ENCODE results near the gene C2CD3. TPM values are rescaled to one million over a fixed set of nuclear protein-coding genes. Genes with fewer than 3 reads are reported as not detected.
"Not testable (repeated sequence)": the region's sequence is repeated elsewhere in the genome, so short reads cannot be mapped to it uniquely, and the experiment has no call there.

The C2CD3 gene
- total RNA-seq, 2 donors from 2014 or later = 14.5 to 16.9 TPM

GRCh38 chr11:74169738-74170458 is 904 bp downstream of the C2CD3 start:
- intact Hi-C loops (cut with DNase I) = no loop called here
- DNase-seq (ENCODE audit: low spot score) = no peak

- intact Hi-C loops (cut with DNase I) = no loop called here
- no peak for DNase-seq (ENCODE audit: low spot score)
Measured at GRCh38 chr11:74168838-74169237, 2.0 kb downstream of the C2CD3 start.

DNA sequence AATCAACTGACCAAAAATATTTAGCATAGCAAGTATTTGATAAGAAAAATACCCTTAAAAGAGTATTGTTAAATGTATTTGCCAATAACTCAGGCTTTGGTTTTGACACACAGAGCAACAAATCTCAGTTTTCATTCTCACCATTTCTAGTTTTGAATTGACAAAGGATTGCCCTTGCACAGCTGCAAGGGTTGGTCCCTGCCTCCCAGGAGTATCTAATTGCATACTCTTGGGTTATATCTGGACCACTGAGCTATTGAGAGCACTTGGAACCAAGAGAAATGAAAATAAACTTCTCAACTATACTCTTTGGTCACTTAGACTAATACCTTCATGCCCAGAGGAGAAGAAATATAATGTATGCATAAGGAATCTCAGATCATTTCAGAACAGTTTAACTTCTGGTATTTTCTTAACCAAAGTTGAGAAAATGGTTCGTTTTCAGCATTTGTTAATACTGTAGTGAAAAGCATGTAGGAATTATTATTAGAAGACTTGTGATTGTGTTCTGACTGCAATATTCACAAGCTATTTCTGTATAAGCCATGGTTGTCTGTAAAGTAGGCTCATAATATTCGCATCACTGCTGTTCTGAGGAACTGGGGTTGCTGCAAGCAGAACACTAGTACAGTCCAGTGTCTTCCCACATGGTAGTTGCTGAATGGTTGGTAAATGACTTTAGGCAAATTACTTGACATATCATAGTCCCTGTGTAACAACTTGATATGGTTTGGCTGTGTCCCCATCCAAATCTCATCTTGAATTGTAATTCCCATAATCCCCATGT is 7.9 kb downstream of the C2CD3 start:
- DNase-seq (ENCODE audit: low spot score) = no peak
- intact Hi-C loops (cut with DNase I) = loop anchor here in 1 of 2 donors (5.0 kb wide), 1 partner anchor 1346 kb away; no protein-coding TSS in a partner anchor

GRCh38 chr11:74159642-74160041 is 11.2 kb downstream of the C2CD3 start:
- intact Hi-C loops (cut with DNase I) = loop anchor here in 1 of 2 donors (5.0 kb wide), 1 partner anchor 1342 kb away; no protein-coding TSS in a partner anchor
- no peak for DNase-seq (ENCODE audit: low spot score)

DNA sequence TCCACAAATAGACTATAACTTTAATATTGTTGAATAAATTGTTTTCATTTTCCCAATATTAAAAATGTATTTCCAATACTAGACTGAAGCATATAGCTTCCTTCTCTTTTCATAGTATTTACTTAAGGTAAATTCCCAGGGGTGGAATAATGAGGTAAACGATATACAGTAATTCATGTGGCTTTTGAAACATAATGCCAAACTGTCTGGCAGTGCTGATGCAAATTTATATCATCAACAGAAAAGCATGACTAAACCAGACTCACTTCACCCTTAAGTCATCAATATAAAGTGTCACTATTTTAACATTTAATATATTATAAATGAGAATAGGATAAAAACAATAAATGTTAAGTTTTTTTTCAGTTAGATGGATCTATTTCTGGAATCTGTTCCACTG is 13.6 kb downstream of the C2CD3 start:
- intact Hi-C loops (cut with DNase I) = no loop called here

DNA sequence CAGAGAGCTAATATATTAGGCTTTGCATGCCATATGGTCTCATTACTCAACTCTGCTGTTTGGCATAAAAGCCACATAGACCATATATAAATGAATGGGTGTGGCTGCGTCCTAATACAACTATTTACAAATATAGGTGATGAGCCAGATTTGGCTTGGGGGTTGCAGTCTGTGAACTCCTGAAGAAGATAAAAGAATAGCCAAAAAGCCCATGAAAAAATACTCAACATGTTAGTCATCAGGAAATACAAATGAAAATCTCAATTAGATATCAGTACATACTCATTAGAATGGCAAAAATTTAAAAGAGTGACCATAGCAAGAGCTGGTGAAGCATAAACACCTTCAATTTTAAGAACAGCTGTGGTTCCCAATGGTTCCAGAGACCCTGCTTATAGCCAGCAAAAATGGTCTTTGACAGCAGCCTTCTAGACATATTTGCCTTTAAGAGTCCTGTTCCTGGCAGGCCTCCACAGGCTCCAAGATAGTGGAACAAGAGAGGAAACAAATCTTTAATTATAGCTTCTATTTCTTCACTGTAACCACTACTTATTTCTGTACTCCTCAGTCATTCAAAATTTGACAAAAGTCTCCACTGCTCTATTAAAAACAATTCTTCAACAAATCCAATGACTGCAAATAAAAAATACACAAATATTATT is 16.1 kb downstream of the C2CD3 start:
- intact Hi-C loops (cut with DNase I) = no loop called here
- DNase-seq (ENCODE audit: low spot score) = no peak

More for the DNA sequence above, 13.6 kb downstream of the C2CD3 start:
- DNase-seq (ENCODE audit: low spot score) = no peak

- intact Hi-C loops (cut with DNase I) = no loop called here
- no peak for DNase-seq (ENCODE audit: low spot score)
Measured at GRCh38 chr11:74153224-74153623, 17.6 kb downstream of the C2CD3 start.

- no peak for DNase-seq (ENCODE audit: low spot score)
- intact Hi-C loops (cut with DNase I) = no loop called here
Measured at GRCh38 chr11:74147199-74147929, 23.4 kb downstream of the C2CD3 start.

DNA sequence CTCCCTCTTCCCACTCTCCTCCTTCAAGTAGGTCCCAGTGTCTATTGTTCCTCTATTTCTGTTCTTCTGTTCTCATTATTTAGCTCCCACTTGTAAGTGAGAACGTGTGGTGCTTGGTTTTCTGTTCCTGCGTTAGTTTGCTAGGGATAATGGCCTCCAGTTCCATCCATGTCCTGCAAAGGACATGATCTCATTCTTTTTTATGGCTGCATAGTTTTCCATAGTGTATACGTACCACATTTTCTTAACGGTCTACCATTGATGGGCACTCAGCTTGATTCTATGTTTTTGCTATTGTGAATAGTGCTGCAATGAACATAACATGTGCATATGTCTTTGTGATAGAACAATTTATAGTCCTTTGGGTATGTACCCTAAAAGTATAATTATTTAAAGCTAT is 26.2 kb downstream of the C2CD3 start:
- intact Hi-C loops (cut with DNase I) = no loop called here
- no peak for DNase-seq (ENCODE audit: low spot score)

DNA sequence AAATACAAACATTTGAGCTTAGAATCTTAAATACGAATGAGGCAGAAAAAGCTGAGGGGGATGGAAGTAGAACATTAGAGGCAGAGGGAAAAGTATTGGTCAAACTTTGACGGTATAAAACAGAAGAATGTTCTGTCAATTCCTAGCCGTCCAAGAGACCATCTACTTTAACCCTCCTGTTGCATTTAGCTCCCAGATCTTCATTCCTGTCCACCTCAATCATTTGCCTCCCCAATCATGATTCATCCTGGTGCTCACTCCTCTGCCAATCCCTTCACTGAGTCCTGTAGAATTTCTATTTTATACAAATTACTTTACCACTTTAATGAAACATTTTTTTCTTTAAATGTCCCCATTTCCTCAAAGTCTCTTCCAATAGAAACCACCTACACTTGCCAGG is 28.2 kb downstream of the C2CD3 start:
- intact Hi-C loops (cut with DNase I) = no loop called here
- DNase-seq (ENCODE audit: low spot score) = no peak

DNA sequence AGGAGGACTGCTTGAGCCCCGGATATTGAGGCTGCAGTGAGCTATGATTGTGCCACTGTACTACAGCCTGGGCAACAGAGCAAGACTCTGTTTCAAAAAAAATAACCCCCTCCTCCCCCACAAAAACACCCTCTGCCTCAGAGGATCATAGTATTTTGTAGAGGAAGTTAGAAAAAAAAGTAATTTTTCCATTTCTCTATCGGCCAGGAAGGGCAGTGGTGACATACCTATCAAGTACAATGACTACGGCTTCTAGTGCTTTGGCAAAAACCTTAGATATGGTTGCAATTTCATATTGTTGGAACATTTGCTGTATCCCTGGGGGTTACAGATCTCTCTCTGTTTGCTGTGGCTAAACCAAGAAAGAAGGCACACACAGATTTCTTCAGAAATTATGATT is 28.9 kb downstream of the C2CD3 start:
- intact Hi-C loops (cut with DNase I) = no loop called here

GRCh38 chr11:74141241-74141695 is 29.5 kb downstream of the C2CD3 start:
- DNase-seq (ENCODE audit: low spot score) = no peak
- intact Hi-C loops (cut with DNase I) = no loop called here

More for the DNA sequence above, 28.9 kb downstream of the C2CD3 start:
- DNase-seq (ENCODE audit: low spot score) = no peak

- DNase-seq (ENCODE audit: low spot score); intact Hi-C loops (cut with DNase I): not testable (repeated sequence)
Measured at GRCh38 chr11:74139919-74140431, 30.8 kb downstream of the C2CD3 start.

DNA sequence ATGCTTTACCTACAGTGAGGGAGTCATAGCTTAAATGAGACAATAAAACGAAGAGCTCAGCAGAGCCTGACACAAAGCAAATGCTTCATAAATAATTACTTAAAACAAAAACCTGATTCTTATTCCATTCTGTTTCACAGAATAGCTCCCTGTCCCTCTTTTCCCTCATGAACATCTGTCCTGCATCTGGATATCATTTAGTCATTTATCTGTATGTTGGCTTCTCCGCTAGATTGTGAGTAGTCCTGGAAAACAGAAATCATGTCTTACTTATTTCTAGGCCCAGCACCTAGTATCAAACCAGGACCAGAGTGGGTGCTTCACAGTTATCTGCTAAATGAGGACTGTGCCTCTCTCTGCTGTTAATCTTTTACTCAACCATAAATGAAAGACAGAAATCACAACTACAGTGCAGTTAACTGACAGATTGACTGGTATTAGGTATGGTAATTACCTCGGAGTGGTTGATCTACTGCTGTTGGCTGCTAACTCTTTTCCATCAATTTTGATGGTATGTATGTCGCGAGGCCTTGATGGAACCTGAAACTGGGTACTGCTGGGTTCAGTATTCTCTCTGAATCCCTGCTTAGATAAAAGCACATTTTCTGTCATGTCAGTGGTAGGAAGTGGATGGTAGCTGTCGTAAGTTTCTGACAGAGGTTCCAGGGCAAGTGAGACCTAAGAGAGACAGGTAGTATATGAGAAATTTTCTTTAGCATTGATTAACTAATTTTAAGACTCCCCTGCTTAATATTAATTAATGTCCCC is 31.5 kb downstream of the C2CD3 start:
- no peak for DNase-seq (ENCODE audit: low spot score)
- intact Hi-C loops (cut with DNase I) = no loop called here

DNA sequence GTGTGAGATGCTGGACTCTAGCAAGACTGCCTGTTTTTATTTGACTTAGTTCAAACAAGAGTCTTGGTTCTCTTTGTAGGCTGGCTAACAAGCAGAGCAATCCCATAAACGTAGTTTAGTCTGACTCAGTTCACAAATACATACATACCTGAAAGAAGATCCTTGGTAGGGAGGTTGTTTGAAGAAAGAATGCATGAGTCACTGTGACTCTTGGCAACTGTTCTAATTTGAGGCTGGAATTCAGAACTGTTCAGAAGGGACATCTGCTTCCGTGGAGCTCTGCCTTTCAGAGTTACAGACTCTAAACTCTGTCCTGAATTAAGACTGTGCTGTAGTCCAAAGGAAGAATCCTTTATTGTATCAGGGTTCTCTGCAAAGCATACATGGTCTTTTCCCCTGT is 32.2 kb downstream of the C2CD3 start:
- intact Hi-C loops (cut with DNase I) = no loop called here
- DNase-seq (ENCODE audit: low spot score) = no peak

- intact Hi-C loops (cut with DNase I) = no loop called here
- DNase-seq (ENCODE audit: low spot score) = no peak
Measured at GRCh38 chr11:74138021-74138420, 32.8 kb downstream of the C2CD3 start.

DNA sequence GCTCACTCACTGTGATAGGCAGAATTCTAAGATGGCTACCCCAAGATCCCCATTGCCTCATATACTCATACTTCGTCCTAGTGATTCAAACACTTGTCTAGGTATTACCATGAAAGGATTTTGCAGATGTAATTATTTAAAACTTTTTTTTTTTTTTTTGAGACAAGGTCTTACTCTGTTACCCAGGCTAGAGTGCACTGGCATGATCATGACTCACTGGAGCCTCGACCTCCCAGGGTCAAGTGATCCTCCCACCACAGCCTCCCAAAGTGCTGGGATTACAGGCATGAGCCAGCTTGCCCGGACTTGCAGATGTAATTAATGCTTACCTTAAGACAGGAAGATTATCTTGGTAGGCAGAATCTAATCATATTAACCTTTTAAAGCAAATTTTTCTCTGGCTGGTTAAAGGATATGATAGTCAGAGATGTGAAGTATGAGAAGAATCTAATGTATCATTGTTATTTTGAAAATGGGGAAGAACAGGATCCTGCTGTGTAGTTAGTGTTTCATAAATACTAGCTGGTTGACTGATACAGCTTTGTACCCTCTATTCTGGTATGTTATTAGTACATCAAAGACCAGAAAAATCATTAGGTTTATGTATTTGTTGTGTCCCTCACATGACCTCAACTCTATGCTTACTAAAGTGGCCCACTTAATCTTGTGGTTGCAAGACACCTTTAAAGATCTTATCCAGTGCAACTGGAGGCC is 35.5 kb downstream of the C2CD3 start:
- intact Hi-C loops (cut with DNase I) = no loop called here
- no peak for DNase-seq (ENCODE audit: low spot score)

DNA sequence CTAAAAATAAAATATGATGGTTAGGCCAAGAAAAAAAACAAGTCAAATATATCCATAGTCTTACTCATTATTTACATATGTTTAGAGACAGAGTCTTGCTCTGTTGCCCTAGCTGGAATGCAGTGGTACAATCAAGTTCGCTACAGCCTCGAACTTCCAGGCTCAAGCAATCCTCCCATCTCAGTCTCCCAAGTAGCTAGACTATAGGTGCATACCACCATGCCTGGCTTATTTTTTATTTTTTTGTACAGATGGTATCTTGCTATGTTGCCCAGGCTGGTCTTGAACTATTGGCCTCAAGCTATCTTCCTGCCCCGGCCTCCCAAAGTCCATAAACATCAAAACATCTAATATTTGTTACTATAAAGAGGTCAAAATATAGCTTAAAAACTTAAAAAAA is 36.1 kb downstream of the C2CD3 start:
- DNase-seq (ENCODE audit: low spot score) = no peak
- intact Hi-C loops (cut with DNase I) = no loop called here
